ENCODE data around the gene CEP162.
"Not testable (repeated sequence)": the region's sequence is repeated elsewhere in the genome, so short reads cannot be mapped to it uniquely, and the experiment has no call there.

Gene CEP162

DNA sequence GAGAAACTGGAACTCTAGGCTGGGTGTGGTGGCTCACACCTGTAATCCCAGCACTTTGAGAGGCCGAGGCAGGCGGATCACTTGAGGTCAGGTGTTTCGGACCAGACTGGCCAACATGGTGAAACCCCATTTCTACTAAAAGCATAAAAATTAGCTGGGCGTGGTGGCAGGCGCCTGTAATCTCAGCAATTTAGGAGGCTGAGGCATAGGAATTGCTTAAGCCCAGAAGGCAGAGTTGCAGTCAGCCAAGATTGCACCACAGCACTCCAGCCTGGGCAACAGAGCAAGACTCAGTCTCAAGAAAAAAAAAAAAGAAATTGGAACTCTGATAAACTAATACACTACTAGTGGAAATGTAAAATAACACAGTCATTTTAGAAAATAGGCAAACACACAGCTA, 3.8 kb downstream of the CEP162 start:
- DNase-seq: not testable (repeated sequence)

DNA sequence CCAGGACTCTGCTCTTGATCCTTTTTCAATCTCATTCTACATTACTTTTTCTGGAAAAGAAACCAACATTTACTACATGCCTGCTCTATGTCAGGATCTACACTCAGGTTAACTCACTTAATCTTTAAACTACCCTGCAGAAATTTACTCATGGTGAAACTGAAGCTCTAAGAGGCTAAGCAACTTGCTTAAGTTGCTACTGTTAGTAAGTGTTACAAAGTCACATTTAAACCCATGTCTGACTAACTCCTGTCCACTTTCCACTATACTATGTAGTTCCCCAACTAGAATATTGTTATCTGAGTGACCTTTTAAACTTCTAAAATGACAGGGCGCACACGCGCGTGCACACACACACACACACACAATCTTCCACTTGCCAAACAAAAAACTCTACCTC, 5.0 kb downstream of the CEP162 start:
- DNase-seq: no peak

DNA sequence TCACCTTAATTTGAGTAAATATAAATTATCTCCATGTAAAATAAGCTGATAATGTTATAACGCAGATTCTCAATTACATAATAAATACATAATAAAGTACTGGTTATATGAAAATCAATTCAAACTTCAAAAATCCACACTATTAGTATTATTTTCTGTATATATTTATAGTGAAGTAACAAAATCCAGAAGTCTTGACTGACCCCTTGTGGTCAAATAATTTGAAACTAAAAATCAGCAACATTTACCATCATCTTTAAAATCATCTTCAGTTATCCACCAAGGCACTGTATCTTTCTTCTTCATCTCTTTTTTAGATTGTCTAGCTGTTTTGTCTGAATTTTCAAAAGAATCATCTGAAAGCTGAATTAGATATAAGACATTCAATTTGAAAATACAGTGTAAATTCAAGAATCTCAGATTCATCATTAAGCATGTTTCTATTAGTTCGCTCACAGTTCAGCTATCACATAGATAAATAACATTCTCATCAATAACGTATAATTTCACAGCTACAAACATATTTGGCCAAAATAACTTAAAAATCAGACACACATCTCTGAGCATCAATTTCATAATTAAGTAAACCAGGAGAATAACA, 6.5 kb downstream of the CEP162 start:
- DNase-seq: peak in 1 of 2 donors; percentile 26

DNA sequence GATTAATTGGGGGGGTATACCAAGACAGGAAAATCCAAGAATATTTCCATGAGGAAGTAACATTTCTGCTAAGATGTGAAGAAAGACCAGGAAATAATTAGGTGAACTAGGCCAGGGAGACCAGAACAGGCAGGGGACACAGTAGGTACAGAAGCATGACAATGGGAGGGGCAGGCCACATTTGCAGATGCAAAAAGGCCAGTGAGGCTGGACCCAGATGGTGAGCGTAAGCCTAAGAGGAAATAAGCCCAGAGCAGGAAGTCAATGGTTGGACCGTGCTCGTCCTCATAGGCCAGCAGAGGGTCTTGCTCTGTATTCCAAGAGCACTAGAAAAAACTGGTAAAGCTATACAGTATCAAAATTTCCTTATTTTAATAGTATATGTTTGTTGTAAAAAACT, 9.4 kb downstream of the CEP162 start:
- DNase-seq: no peak

DNA sequence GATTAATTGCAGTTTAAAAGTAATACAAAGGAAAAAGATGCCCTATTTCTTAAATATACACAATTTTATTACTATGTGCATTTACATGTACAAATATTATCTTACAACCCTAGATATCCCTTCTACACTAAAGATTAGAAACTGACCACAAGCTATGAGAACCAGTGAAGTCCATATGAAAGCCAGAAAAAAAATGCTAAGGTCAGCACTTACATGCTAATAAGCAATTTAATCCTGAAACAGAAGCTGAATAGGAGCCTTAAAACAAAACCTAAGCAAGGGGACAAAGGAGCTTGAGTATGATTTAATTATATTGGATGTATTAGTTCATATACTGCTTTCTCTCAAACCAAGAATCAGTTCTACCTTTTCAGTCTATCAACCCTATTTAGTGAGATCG, 14.2 kb downstream of the CEP162 start:
- no peak for DNase-seq

DNA sequence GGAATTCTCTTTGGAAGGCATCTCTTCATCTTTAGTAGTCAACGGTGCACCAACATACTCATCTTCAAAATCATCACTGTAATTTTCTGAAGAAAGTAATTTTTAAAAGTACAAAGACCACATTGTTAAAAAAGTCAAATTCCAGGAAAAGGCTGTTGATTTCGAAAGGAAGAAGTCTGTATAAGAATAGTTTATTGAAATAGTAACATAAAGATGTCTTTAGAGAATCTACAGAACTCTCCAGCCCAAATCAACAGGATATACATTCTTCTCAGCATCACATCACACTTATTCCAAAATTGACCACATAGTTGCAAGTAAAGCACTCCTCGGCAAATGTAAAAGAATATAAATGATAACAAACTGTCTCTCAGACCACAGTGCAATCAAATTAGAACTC, 23.4 kb downstream of the CEP162 start:
- DNase-seq: no peak

DNA sequence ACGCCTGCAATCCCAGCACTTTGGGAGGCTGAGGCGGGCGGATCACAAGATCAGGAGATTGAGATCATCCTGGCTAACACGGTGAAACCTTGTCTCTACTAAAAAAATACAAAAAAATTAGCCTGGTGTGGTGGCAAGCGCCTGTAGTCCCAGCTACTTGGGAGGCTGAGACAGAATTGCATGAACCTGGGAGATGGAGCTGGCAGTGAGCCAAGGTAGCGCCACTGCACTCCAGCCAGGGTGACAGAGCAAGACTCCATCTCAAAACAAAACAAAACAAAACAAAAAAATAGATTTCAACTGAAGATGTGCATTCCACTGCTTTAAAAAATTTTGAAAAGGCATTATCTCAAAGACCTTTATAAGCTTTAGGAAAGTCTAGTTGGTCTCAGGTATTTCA, 27.5 kb downstream of the CEP162 start:
- DNase-seq: not testable (repeated sequence)

DNA sequence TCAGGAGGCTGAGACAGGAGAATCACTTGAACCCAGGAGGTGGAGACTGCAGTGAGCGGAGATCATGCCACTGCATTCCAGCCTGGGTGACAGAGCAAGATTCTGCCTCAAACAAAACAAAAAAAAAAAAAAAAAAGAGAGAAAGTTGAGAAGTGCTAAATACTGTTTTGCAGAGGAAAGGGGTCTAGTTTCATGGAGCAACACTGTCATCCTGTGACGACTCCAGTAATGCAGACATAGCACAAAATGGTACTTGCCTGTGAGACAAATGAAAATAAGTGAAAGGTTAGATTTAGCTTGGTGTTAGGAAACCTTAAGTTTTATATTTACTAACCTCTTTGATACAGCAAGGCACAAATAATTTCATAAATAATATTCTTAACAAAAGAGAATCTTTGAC, 29.7 kb downstream of the CEP162 start:
- no peak for DNase-seq

DNA sequence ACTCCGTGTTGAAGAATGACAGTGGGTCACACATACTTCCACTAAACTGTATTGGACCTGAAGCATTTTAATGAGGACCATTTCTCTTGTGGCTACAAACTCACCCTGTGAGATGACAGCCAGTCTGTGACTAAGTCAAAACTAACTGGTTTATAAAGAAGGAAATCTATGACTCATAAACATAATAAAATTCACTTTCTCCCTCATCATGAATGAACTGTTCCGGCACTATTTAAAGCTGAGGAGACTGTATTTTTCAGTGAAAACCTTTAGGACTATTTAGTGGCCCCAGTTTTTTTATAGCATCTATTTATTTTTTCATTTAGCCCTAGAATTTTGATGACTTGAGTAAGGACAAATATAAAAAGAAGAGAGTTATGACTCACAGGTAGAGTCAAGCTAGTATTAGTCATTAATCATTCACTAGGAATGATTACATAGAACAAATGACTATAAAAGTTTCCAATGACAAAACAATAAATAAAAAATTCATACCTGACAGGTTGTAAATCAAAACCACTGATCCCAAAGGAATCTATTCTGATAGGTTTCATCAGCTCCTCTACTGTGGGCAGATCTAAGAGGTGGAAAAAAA, 34.2 kb downstream of the CEP162 start:
- DNase-seq: no peak

DNA sequence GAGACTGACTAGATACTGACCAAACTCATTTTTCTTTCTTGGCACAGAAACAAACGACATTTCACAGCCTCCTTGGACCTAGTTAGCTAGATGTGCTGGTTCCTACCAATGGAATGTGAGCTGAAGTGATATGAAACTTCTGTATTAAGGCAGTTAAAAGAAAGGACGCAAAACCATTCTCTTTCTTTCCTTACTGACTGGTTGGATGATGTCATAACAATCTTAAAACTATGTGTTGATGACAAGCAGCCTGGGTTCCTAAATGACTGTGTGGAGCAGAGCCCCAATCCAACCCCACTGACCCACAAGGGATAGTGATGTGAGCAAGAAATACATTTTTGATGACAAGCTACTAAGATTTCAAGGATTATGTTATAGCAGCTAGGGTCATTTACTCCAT, 35.6 kb downstream of the CEP162 start:
- DNase-seq: no peak

DNA sequence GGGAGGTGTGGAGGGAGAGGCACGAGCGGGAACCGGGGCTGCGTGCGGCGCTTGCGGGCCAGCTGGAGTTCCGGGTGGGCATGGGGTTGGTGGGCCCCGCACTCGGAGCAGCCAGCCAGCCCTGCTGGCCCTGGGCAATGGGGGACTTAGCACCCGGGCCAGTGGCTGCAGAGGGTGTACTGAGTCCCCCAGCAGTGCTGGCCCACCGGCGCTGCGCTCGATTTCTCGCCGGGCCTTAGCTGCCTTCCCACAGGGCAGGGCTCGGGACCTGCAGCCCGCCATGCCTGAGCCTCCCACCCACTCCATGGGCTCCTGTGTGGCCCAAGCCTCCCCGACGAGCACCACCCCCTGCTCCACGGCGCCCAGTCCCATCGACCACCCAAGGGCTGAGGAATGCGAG, 38.1 kb downstream of the CEP162 start:
- DNase-seq: not testable (repeated sequence)

DNA sequence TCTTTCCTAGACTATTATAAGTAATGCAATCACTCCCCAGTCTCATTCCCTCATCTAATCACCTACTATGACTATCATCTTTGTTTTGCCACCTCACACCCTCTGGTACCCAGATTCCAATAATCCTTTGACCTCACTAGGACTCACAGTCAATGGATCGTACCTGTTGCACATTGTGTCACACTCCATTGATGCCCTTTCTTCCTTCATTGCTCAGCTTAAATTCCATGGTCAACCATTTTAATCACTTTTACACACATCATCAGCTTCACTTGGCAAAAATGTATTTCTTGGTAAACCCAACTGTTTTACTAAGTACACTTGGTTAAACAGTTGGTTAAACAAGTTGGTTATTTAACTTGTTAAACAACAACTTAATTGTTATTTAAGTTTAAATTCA, 44.0 kb downstream of the CEP162 start:
- no peak for DNase-seq

DNA sequence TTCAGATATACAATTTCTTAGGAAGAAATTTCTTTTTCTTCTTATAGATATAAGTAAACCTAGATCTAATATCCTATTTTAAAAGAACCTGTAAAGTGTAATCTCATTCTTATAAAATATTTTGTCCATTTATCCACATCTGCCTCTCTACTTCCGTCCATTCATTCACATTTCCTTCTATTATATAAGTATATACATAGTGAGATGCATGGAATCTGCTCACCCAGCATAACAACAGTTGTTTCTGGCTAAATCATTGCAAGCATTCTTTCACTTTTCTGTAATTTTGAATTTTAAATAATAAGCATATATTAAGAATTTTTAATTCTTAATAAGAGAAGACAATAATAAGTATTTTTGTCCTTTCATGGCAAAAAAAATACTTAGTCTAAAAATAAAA, 45.4 kb downstream of the CEP162 start:
- no peak for DNase-seq

DNA sequence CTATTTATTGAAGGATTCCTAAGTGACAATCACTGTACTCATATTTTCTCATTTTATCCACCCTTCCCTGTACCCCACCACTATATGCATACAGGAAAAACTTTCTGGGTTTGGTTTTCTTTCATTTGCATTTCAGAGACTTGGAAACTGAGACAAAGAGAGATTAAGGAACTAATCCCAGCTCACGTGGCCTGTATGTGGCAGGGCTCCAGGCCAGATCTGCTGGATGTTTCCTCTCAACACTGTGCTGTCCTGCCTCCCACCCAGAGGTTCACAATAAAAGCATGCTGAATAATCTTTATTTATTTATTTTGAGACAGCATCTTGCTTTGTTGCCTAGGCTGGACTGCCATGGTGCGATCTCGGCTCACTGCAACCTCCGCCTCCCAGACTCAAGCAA, 50.2 kb downstream of the CEP162 start:
- no peak for DNase-seq

DNA sequence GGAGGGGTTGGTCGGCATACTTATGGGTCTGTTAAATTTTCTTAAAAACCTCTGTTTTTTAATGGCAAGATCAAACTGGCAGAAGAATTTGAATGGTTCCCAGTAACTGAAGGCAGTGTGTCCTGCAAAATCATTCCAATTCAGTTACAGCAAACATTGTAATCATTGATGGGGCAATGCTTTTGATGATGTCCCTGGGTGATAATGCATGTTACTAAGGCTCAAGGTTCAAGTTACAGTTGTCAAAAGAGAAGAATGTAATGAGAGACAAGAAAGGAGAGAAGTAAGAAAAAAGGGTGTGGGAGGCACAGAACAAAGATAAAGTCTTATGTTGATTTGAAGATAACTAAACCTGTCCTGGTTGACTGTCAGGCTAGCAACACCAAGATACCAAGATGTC, 54.9 kb downstream of the CEP162 start:
- DNase-seq: no peak

DNA sequence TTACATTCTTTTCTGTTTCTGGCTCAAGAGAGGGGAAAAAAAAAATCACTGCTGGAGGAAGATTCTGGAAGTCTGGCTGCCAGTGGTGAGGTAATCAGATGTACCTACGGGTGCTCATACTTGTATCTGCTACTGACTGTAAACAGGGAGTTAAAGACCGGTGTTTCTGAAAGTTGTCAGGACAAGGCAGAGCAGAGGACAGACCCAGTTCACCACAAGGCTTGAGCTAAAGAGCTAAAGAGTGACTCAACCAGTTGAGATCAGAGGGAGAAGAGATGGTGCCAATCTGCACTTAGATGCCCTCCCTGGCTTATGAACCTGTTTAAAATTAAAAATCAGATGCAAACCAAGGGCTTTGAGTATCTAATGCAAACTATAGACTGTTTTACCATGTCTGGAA, 55.4 kb downstream of the CEP162 start:
- DNase-seq: no peak

DNA sequence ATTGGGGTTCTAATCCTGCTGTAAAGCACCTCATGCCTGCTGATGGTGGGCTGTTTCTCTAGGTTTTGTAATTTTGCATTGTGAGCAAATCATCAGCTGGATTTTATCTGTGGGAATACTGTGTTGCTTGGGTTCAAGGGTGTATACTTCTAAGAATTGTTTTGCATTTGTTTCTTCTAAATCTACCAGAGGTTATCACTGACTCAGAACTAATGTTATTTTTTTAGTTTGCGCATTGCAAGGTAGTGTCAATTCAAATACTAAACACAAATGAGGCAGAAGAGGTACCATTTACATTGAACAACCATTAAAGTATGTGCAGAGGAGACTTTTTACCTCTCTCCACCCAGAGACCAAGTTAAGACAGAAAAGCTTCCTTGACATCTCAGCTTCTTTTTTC, 60.0 kb downstream of the CEP162 start:
- no peak for DNase-seq

DNA sequence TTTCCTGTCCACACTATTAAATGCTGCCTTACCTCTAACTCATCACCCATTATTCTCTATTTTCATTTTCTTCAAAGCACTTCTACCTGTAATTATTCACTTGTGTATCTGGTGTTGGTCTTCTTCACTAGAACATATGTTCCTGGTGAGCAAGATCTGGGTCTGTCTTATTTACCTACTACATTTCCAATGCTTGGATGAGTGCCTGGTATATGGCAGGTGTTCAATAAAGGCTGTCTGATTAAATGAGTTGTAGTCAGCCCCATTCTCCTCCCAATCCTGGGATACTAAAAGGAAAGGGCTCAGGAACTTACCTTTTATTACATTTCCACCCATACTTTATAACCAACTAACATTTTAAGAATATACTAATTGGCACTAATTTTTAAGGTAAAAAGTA, 61.0 kb downstream of the CEP162 start:
- no peak for DNase-seq

DNA sequence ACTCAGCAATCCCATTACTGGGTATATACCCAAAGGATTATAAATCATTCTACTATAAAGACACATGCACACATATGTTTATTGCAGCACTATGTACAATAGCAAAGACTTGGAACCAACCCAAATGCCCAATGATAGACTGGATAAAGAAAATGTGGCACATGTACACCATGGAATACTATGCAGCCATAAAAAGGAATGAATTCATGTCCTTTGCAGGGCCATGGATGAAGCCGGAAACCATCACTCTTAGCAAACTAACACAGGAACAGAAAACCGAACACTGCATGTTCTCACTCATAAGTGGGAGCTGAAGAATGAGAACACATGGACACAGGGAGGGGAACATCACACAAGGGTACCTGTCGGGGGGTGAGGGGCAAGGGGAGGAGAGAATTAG, 63.1 kb downstream of the CEP162 start:
- DNase-seq: not testable (repeated sequence)

DNA sequence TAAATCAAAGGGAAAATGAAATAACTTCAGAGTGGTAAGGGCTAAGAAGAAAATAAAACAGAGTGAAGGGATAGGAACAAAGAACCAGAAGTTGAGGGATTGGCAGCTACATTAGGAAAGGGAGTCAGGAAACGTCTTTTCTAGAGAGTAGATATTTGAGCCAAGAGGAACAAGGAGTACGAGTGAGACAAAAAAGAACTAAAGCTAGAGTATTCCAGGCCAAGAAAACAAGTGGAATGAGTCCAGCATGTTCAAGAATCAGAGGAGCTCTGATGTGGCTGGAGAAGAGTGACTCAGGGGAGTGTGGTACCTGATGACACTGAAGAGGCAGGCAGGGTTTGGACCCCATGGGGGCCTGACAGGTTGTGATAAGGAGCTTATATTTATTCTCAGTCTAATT, 66.3 kb downstream of the CEP162 start:
- peak in 1 of 2 donors; percentile 48 for DNase-seq

DNA sequence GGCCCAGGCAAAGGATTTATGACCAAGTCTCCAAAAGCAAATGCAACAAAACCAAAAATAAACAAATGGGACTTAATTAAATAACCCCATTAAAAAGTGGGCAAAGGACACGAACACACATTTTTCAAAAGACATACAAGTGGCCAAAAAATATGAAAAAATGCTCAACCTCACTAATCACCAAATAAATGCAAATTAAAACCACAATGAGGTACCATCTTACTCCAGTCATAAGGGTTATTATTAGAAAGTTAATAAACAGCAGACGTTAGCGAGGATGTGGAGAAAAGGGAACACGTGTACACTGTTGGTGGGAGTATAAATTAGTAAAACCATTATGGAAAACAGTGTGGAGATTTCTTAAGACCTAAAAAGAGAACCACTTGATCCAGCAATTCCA, 71.1 kb downstream of the CEP162 start:
- DNase-seq: no peak

DNA sequence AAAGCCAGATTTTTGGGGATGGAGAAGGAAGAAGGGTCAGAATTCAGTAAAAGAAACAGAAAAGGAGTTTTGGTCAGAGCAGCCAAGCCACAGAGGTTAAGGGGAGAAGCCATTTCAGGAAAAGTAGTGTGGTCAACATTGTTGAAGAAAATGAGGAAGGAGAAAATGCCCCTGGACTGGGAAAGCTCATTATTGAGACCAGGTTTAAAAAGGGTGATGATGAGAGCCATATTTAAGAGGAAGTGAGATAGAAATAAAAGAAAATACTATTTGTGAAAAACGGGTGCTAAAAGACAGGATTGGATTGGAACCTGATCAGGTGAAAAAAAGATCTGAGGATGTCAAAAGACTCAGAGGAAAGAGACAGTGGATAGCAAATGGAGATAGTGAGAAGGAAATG, 75.8 kb downstream of the CEP162 start:
- no peak for DNase-seq

DNA sequence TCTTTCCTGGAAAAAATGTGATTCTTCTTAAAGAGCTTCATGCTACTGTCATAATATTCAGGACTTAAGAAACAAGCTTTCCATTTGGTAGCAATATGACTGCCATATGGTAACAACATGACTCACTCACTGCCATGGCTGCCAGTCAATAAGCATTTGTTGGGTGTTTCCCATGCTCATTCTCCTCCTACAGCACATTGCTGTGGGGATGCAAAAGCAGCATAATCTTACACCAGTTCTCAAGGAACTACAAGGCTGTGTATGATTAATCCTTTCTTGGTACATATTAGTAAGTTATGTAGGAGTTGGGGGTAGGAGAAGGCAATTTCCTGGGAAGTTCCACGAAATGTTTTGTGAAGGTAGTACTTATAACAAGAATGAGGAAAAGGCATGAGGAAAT, 76.7 kb downstream of the CEP162 start:
- DNase-seq: no peak

DNA sequence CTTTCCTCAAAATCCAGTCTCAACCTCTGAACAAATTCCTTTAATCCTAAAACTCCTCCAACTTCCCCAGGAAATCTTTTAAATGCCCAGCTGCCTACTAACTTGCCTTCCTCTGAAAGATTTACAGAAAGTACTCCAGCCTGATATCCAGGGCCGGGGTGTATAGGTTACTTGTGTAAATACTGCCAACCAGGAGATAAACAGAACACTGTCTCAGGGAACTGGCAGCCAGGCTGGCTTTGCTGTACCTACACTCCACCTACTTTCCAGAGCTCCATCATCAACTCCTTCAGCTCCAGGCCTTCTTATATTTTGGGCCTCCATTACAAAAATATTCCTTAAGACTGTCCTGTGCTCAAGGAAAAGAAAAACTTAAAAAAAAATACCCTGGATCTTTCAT, 85.9 kb downstream of the CEP162 start:
- DNase-seq: no peak

DNA sequence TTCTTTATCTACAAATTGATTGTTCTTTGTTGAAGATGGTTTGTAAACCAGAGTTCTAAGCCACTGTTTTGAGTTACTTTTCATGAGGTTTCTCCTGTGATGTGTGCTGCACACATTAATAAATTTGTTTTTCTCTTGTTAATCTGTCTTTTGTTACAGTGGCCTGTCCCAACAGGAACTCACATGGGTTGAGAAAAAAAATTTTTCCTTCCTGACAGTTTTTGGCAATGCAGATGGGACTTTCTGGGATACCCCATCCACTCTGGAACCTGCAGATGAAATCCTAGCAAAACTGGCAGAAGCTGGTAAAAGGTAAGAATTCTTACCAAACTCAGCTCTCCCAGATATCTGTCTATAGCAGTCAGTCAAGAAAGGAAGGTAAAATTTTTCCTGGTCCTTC, 88.1 kb downstream of the CEP162 start:
- DNase-seq: no peak
